ENCODE data around the gene TNFRSF19. TPM values are rescaled to one million over a fixed set of nuclear protein-coding genes. Genes with fewer than 3 reads are reported as not detected.

The TNFRSF19 gene
- total RNA-seq, 1 experiment from 2014 or later = 0.24 TPM

DNA sequence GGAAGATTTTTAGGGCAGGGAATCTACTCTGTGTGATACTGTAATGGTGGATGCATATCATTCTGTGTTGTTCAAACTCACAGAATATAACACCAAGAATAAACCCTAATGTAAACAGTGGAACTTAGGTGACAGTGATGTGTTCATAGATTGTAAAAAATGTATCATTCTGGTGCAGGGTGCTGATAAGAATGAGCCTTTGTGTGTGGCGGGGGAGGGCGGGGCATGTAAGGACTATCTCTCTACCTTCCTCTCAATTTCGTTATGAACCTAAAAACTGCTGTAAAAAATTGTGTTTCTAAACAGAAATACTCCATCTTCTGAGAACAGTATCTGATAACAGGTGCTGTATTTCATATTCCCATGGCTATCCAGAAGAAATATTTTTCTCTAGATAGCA, 35.6 kb downstream of the TNFRSF19 start:
- ChIA-PET POLR2A (ENCODE audit: unreplicated experiment) (no interaction called here), CTCF (no interaction called here)
- Histone ChIP-seq H3K4me1 (replicated peaks; ENCODE audit: insufficient read depth) (no peaks in the 10 kb centered on the region), H3K9me2 (ENCODE audit: insufficient read depth) (peaks cover 3% of the 10 kb centered on the region; the same call in 1 of the 2 replicates), H3K27ac (no peak overlapping the region), H3K79me2 (ENCODE audit: low read depth) (no peaks in the 10 kb centered on the region), H3F3A (ENCODE audit: insufficient read depth, low read depth) (no peaks in the 10 kb centered on the region), H3K4me2 (no peak overlapping the region), H4K20me1 (ENCODE audit: insufficient read depth) (no peaks in the 10 kb centered on the region), H2AFZ (no peak overlapping the region), H3K4me3 (no peak overlapping the region), H3K9me3 (ENCODE audit: insufficient read depth, low read depth) (no peaks in the 10 kb centered on the region), H3K27me3 (ENCODE audit: insufficient read depth, low read depth) (no peaks in the 10 kb centered on the region), H3K36me3 (ENCODE audit: low read depth) (no peaks in the 10 kb centered on the region)
- no peak for TF ChIP-seq EZH2 (IDR thresholded peaks at IDR 0.05; ENCODE audit: low read depth)
- TF ChIP-seq, protein P1, sequence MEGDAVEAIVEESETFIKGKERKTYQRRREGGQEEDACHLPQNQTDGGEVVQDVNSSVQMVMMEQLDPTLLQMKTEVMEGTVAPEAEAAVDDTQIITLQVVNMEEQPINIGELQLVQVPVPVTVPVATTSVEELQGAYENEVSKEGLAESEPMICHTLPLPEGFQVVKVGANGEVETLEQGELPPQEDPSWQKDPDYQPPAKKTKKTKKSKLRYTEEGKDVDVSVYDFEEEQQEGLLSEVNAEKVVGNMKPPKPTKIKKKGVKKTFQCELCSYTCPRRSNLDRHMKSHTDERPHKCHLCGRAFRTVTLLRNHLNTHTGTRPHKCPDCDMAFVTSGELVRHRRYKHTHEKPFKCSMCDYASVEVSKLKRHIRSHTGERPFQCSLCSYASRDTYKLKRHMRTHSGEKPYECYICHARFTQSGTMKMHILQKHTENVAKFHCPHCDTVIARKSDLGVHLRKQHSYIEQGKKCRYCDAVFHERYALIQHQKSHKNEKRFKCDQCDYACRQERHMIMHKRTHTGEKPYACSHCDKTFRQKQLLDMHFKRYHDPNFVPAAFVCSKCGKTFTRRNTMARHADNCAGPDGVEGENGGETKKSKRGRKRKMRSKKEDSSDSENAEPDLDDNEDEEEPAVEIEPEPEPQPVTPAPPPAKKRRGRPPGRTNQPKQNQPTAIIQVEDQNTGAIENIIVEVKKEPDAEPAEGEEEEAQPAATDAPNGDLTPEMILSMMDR (conservative IDR thresholded peaks at IDR 0.05) = no peak
- no TSS peak for BruUV-seq (replicated peaks)
- no peak for DNase-seq
- intact Hi-C loops (cut with micrococcal nuclease; ENCODE audit: unreplicated experiment) = no loop called here

DNA sequence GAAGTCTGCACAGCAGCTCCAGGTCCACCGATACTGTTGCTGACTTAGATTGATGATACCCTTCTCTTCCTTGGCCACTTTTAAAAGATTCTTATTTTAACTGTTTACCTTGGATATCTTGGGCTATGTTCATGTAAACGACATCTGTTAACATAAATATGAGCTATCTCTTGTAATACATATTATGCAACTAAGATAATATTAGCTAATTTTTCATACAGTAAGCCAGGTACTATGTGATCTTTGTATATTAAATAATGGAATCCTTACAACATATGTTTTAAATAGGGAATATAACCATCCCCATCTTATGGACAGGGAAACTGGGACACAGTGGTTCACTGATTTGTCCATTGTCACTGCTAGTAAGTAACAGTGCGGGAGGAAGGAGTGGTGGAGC, 37.9 kb downstream of the TNFRSF19 start:
- CTCF ChIA-PET = no interaction called here
- Histone ChIP-seq H2AFZ (no peak overlapping the region), H3K4me2 (no peak overlapping the region), H3K27ac (no peak overlapping the region), H3K4me3 (no peak overlapping the region), H4K20me1 (ENCODE audit: insufficient read depth) (no peaks in the 10 kb centered on the region), H3K27me3 (ENCODE audit: insufficient read depth, low read depth) (no peaks in the 10 kb centered on the region; the same call in 1 of the 2 replicates), H3K9me3 (ENCODE audit: insufficient read depth, low read depth) (no peaks in the 10 kb centered on the region), H3F3A (ENCODE audit: insufficient read depth, low read depth) (no peaks in the 10 kb centered on the region), H3K9me2 (ENCODE audit: insufficient read depth) (peaks cover under 1% of the 10 kb centered on the region; the same call in 1 of the 2 replicates), H3K4me1 (replicated peaks; ENCODE audit: insufficient read depth) (no peaks in the 10 kb centered on the region), H3K79me2 (ENCODE audit: low read depth) (no peaks in the 10 kb centered on the region), H3K36me3 (ENCODE audit: low read depth) (no peaks in the 10 kb centered on the region)
- intact Hi-C loops (cut with micrococcal nuclease; ENCODE audit: unreplicated experiment) = no loop called here
- no TSS peak for BruUV-seq (replicated peaks)
- no peak for DNase-seq
- POLR2A ChIA-PET (ENCODE audit: unreplicated experiment) = no interaction called here
- TF ChIP-seq EZH2 (IDR thresholded peaks at IDR 0.05; ENCODE audit: low read depth) = no peak
- TF ChIP-seq, protein P1 (conservative IDR thresholded peaks at IDR 0.05) = no peak

DNA sequence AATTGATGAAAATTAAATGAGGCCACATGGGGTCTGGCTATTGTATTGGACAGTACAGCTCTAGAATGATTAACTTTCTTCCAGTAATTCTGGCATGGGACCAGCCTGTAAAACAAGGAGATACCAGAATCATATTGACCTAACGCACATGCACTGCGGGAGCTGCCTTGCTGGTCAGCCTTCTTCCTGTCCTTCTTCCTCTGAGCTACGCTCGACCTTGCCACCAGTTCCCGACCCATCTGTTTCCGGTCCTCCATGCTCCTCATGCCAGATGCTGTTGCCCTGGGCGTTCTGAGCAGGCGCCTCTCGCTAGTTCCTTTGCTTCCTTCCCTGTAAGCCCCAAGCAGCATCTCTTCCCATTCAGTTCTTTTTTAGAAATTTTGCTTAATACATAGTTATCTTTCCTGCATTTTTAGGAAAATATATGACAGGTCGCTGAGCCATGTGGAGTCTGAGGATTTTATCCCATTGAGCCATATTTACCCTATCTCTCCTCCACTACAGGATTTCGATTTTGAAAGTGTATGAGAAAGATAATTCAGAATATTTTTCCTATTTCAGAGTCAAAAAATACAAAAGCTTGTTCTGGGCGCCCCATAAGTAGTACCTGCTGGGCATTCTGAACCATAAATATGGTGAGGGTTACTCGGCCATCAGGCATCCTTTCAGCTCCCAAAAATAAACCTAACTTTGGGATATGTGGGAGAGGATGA, 38.6 kb downstream of the TNFRSF19 start:
- no peak for DNase-seq
- BruUV-seq (replicated peaks) = no TSS peak
- intact Hi-C loops (cut with micrococcal nuclease; ENCODE audit: unreplicated experiment) = no loop called here
- H3F3A ChIP-seq (ENCODE audit: insufficient read depth, low read depth) = no peaks in the 10 kb centered on the region
- H3K9me3 ChIP-seq (ENCODE audit: insufficient read depth, low read depth) = no peaks in the 10 kb centered on the region
- H3K4me3 ChIP-seq = no peak overlapping the region
- H3K9me2 ChIP-seq (ENCODE audit: insufficient read depth) = no peaks in the 10 kb centered on the region
- no peaks in the 10 kb centered on the region for H3K36me3 ChIP-seq (ENCODE audit: low read depth)
- no peaks in the 10 kb centered on the region for H3K79me2 ChIP-seq (ENCODE audit: low read depth)
- CTCF ChIA-PET = no interaction called here
- H2AFZ ChIP-seq = no peak overlapping the region
- peaks cover 1% of the 10 kb centered on the region; the same call in 1 of the 2 replicates for H3K27me3 ChIP-seq (ENCODE audit: insufficient read depth, low read depth)
- POLR2A ChIA-PET (ENCODE audit: unreplicated experiment) = no interaction called here
- no peak overlapping the region for H3K4me2 ChIP-seq
- H3K27ac ChIP-seq = no peak overlapping the region
- no peaks in the 10 kb centered on the region for H4K20me1 ChIP-seq (ENCODE audit: insufficient read depth)
- TF ChIP-seq, protein P1 (conservative IDR thresholded peaks at IDR 0.05) = no peak
- no peak for TF ChIP-seq EZH2 (IDR thresholded peaks at IDR 0.05; ENCODE audit: low read depth)
- no peaks in the 10 kb centered on the region for H3K4me1 ChIP-seq (replicated peaks; ENCODE audit: insufficient read depth)

Data from PC-9 (cell line).